AG04449 (cell line): Measurements from ENCODE around the gene RAD50.
A peak's percentile ranks its signal among the peaks of the same experiment; 100 is the strongest.
"Not testable (repeated sequence)": the region's sequence is repeated elsewhere in the genome, so short reads cannot be mapped to it uniquely, and the experiment has no call there.

Experiments used
- CTCF ChIA-PET: fragments of 350-600 bp; formaldehyde crosslinking; extraction: SDS; loops from one replicate; lab custom pipeline; 2021; ENCODE audit warnings: antibody characterized with exemption; lab: Yijun Ruan, JAX
- POLR2A ChIA-PET: fragments of 400-600, 350-600 bp; formaldehyde crosslinking; extraction: SDS; loops from one replicate; lab custom pipeline; 2020; ENCODE audit warnings: antibody characterized with exemption, inconsistent platforms; lab: Yijun Ruan, JAX
- DNase-seq: peaks from one replicate; pipeline ENCODE4 v3.0.0-alpha.2; 2010; ENCODE audit warnings: low read depth, low spot score
- H3K4me3 ChIP-seq: 2 replicates; pipeline ENCODE4 v1.5.1; 2011; ENCODE audit warnings: low read depth, mild to moderate bottlenecking, control low read depth, low read length
- CTCF ChIP-seq: IDR thresholded peaks from one replicate; pipeline ENCODE4 v1.5.1; 2011; ENCODE audit warnings: mild to moderate bottlenecking, moderate library complexity, low read length, control low read depth, inconsistent platforms; ENCODE audit not compliant: insufficient read depth; ENCODE audit errors: missing control alignments

The RAD50 gene

GRCh38 chr5:132556153-132556762 lies 519 bp upstream of the RAD50 start:
- DNase-seq = no peak
- H3K4me3 ChIP-seq = peak overlapping the region; percentile 82
- ChIA-PET CTCF (interaction anchor here (1.0 to 1.8 kb wide), 2 partner anchors 50 to 54 kb away, joined by 3 to 4 read pairs; no protein-coding TSS in a partner anchor), POLR2A (no interaction called here)
- TF ChIP-seq CTCF = no peak

- POLR2A ChIA-PET = no interaction called here
- CTCF ChIA-PET = interaction anchor here (1.0 to 1.8 kb wide), 4 partner anchors 52 to 171 kb away, joined by 3 to 5 read pairs (median 4); no protein-coding TSS in a partner anchor
- no peak for DNase-seq
Observed at GRCh38 chr5:132557478-132558172, 848 bp downstream of the RAD50 start.

GRCh38 chr5:132559383-132560060 lies 2.7 kb downstream of the RAD50 start:
- TF ChIP-seq CTCF = no peak
- ChIA-PET POLR2A (no interaction called here), CTCF (interaction anchor here (1.0 to 1.1 kb wide), 2 partner anchors 32 to 173 kb away, joined by 3 to 4 read pairs; no protein-coding TSS in a partner anchor)
- no peak overlapping the region for H3K4me3 ChIP-seq
- DNase-seq = no peak

More at GRCh38 chr5:132557478-132558172, 848 bp downstream of the RAD50 start:
- no peak for TF ChIP-seq CTCF
- peak overlapping the region; percentile 82 for H3K4me3 ChIP-seq

GRCh38 chr5:132561601-132562000 lies 4.8 kb downstream of the RAD50 start:
- CTCF ChIA-PET = interaction anchor here (0.8 to 0.9 kb wide), 2 partner anchors 175 to 259 kb away, joined by 3 read pairs; no protein-coding TSS in a partner anchor
- POLR2A ChIA-PET = no interaction called here
- no peak for TF ChIP-seq CTCF
- H3K4me3 ChIP-seq = no peak overlapping the region
- no peak for DNase-seq

- H3K4me3 ChIP-seq, CTCF ChIA-PET, POLR2A ChIA-PET, DNase-seq: not testable (repeated sequence)
Observed at GRCh38 chr5:132564555-132564954, 7.8 kb downstream of the RAD50 start.

GRCh38 chr5:132566657-132567056 lies 9.9 kb downstream of the RAD50 start:
- no peak for DNase-seq
- ChIA-PET CTCF (interaction anchor here (0.6 kb wide), 1 partner anchor 346 kb away, joined by 3 read pairs; no protein-coding TSS in a partner anchor), POLR2A (no interaction called here)
- no peak overlapping the region for H3K4me3 ChIP-seq
- TF ChIP-seq CTCF = no peak
